HuH-7 (cell line): Measurements from ENCODE around the gene ANKRD35.

ENCODE experiments used
- DNase-seq: peaks from one replicate; pipeline ENCODE4 v3.0.0; 2011; ENCODE audit warnings: low spot score

The ANKRD35 gene

GRCh38 chr1:145893306-145894055 lies 7.8 kb upstream of the ANKRD35 start:
- no peak for DNase-seq

GRCh38 chr1:145892486-145893087 lies 6.9 kb upstream of the ANKRD35 start:
- DNase-seq, result no peak

- peak; percentile 86 for DNase-seq
These were observed 6.2 kb upstream of the ANKRD35 start for GRCh38 chr1:145891587-145892485.

GRCh38 chr1:145891143-145891542 lies 5.5 kb upstream of the ANKRD35 start:
- DNase-seq, result no peak

GRCh38 chr1:145889722-145890121 lies 4.1 kb upstream of the ANKRD35 start:
- no peak for DNase-seq

GRCh38 chr1:145887631-145888030 lies 2.0 kb upstream of the ANKRD35 start:
- no peak for DNase-seq

GRCh38 chr1:145886816-145887215 lies 1.1 kb upstream of the ANKRD35 start:
- DNase-seq, result no peak

- DNase-seq, result no peak
These were observed 724 bp upstream of the ANKRD35 start for GRCh38 chr1:145886390-145886789.

GRCh38 chr1:145884675-145885074 lies 991 bp downstream of the ANKRD35 start:
- DNase-seq, result no peak

- DNase-seq, result no peak
These were observed 5.9 kb downstream of the ANKRD35 start for GRCh38 chr1:145879775-145880174.

GRCh38 chr1:145878724-145879123 lies 6.9 kb downstream of the ANKRD35 start:
- DNase-seq, result no peak

- DNase-seq, result no peak
These were observed 7.7 kb downstream of the ANKRD35 start for GRCh38 chr1:145877923-145878486.

- DNase-seq, result no peak
These were observed 11.0 kb downstream of the ANKRD35 start for GRCh38 chr1:145874646-145875045.

GRCh38 chr1:145871994-145872924 lies 13.4 kb downstream of the ANKRD35 start:
- no peak for DNase-seq

GRCh38 chr1:145868232-145868631 lies 17.4 kb downstream of the ANKRD35 start:
- no peak for DNase-seq

- no peak for DNase-seq
These were observed 22.2 kb downstream of the ANKRD35 start for GRCh38 chr1:145863282-145864018.

GRCh38 chr1:145859491-145860023 lies 26.1 kb downstream of the ANKRD35 start:
- DNase-seq, result peak; percentile 88

- DNase-seq, result peak; percentile 90
These were observed 26.7 kb downstream of the ANKRD35 start, which contains the start of gene PIAS3 for GRCh38 chr1:145858901-145859490. Gene PIAS3, minus strand, starts transcription at chr1:145859081. Its CDS starts 91 bp downstream, at chr1:145858990.

- peak; percentile 59 for DNase-seq
These were observed 27.3 kb downstream of the ANKRD35 start for GRCh38 chr1:145858238-145858900.
